CD4-positive, alpha-beta T cell treated with Interleukin-17A for 4 hours (primary cell): ENCODE measurements around the gene WDR18.

Experiments used
- DNase-seq: peaks from one replicate; pipeline ENCODE4 v3.0.0-alpha.2; 2020; ENCODE audit warnings: mixed read lengths

WDR18 gene

DNA sequence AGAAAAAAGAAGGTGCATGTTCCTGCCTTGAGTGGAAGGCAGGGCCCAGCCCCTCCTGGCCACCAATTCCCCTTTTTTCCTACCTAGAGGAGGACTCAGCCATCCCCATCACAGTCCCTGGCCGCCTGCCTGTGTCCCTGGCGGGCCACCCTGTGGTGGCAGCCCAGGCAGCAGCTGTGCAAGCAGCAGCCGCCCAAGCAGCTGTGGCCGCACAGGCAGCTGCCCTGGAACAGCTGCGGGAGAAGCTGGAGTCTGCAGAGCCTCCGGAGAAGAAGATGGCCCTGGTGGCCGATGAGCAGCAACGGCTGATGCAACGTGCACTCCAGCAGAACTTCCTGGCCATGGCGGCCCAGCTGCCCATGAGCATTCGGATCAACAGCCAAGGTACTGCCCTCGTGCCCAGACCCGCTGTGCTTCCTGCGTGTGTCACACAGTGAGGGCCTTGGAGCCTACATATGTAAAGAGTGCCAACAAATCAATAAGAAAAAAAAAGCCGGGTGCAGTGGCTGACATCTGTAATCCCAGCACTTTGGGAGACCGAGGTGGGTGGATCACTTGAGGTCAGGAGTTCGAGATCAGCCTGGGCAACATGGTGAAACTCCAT, 17.6 kb upstream of the WDR18 start:
- DNase-seq, result no peak

DNA sequence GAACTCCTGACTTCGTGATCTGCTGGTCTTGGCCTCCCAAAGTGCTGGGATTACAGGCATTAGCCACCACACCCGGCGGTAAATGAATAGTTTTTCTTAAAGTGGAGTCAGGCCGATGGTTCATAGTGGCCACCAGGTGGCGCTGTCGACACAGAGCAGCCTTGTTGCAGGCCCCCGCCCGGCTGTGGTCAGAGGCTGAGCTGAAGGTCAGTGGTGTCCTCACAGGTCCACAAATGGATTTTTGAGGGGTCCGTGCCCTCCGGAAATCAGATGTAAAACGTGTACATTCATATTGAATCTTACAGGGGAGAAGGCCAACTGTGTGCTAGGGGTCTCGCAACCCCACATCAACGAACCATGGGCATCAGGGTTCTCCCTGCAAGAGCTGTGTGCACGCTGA, 13.4 kb upstream of the WDR18 start:
- DNase-seq, result no peak

DNA sequence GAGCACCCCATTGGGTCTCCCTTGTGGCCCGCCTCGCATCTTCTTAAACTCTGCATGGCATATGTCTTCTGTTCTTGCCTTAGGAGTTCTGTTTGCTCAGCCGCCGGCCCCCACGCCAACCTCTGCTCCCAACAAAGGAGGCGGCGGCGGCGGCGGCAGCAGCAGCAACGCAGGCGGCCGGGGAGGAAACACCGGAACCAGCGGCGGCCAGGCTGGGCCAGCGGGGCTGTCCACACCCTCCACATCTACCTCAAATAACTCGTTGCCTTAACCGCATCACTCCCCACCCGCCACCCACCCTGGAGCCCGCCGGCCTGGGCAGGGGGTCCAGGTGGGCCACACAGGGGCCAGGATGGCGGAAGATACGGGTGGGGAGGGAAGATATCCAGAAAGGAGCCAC, 12.3 kb upstream of the WDR18 start:
- DNase-seq, result no peak

DNA sequence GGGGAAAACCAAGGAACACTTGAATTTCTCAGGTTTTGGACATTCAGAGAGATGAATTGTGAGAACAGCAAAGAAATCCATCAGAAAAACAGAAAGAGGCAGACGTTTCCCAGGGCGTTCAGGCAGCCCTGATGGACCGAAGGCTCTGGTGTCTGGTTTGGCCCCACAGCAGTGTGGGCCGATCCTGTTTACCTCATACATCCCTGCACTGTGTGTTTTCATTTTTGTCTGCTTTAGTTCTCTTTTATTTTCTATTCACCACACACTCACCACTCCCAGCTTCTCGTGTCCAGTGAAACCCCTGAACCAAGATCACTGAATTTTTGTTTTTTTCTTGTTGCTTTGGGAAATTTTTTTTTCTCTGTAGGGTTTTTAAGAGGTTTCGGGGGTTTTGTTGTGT, 11.9 kb upstream of the WDR18 start:
- no peak for DNase-seq

DNA sequence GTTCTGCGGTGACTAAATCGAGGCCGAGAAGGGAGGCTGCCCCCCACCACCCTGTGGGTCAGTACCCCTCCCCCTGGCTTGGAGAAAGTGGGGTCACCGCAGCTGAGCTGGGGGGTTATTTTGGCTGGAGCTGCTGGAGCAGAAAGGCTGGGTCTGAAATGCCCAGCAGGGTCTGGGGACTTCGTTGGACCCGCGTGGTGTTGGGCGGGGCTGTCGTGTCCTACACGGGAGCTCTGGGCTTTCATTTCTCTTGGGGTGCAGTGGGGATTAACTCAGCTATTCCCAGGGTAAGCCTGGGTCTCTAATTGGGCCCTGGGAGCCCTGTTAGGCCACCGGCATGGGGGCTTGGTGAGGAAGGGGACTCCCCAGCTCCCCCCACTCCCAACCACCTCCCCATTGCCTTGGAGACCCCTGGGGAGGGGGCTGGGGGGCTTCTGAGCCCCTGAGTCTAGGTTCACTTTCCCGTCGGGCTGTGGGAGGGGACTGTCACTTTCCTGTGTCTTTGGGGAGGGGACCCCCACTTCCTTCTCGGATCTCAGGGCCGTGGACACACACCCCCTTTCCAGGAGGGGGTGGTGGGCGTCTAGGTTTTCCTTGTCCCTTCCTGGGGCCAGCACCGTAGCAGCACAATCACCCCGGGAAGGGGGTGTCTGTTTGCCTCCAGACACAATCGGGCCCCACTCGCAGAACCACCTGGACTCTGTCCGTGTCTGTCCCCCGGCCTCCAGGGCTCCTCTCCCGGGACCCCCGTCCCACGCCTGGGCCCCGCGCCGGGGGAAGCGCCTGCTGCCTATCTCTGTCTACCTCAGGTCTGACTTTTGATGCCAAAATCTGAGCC, 10.2 kb upstream of the WDR18 start:
- no peak for DNase-seq

DNA sequence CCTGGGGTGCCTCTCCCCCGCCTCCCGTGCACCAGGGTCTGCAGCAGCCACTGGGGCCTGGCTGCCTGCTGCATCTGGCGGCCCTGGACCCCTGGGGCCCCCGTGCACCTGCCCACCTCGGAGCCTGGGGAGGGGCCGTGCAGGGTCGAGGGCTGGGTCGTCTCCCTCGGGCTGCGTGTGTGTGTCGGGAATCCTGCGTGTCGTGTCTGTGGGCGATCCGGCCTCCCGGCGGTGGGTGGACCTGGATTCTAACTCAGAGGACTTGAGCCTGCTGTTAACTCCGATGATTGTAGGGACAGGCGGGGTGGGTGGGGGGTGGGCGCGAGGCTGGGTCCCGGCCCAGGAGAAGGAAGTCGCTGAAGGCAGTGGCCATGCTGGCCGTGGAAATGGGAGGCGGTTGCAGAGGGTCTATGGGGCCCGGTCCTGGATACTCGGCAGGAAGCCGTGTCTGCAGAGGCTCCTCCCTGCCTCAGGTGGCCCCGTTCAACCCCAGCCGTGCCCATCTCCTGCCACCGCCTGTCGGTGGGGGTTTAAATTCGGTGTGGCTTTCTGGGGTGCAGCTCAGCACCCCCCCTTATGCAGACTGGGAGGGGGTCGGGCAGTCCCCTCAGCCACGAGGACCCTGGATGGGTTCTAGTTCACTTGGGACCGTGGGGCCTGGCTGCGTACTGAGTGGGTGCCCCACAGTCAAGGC, 9.4 kb upstream of the WDR18 start:
- no peak for DNase-seq

DNA sequence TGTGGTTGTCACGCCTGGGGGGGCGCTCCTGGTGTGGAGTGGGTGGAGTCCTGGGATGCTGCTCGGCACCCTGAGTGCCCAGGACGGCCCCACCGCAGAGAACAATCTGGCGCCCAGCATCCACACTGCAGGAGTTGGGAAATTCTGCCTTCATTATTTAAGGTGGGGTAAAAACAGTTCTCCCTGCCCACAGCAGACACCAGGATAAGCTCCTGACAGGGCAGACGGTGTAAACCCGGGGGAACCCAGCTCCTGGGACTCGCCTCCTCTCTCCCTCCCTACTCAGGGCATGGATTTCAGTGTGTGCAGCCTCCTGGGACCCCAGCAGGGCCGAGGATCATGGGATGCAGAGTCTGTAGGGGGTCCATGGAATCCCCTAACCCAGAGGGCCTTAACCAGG, 7.7 kb upstream of the WDR18 start:
- no peak for DNase-seq

DNA sequence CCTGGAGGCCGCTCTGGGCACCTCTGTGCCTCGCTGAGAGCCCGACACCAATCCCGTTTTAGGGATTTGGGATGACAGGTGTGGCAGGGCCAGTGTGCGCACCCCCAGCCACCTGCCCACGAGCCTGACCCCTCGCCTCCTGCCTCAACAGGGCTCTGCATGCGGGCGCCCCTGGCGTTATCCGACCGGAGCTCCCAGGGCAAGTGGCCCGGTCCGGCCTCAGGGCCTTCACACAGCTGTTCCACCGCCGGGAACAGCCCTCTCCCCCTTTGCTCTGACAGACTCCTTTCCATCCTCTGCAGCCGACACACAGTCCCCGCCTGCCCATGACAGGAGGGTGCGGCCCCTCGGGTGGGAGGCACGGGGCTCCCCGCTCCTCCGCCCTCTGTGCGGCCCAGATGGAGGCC, 7.1 kb upstream of the WDR18 start:
- no peak for DNase-seq

DNA sequence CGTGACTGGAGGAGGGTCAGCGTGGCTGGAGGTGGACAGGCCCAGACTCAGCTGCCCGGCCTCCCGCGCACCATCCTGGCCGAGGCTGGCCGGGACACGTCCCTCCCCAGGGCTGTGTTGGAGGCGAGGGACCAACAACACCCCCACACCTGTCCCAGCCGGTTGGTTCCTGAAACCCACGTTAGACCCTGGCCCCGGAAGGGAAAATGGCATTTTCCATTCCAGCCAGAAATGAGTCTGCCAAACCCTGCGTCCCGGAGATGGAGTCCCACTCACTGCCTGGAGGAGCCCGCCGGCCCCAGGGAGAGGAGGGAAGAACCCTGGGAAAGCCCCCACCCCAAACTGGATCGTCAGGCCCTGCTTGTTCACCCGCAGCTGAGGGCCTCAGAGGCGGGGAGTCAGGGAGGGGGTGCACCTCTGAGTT, 4.8 kb upstream of the WDR18 start:
- no peak for DNase-seq

DNA sequence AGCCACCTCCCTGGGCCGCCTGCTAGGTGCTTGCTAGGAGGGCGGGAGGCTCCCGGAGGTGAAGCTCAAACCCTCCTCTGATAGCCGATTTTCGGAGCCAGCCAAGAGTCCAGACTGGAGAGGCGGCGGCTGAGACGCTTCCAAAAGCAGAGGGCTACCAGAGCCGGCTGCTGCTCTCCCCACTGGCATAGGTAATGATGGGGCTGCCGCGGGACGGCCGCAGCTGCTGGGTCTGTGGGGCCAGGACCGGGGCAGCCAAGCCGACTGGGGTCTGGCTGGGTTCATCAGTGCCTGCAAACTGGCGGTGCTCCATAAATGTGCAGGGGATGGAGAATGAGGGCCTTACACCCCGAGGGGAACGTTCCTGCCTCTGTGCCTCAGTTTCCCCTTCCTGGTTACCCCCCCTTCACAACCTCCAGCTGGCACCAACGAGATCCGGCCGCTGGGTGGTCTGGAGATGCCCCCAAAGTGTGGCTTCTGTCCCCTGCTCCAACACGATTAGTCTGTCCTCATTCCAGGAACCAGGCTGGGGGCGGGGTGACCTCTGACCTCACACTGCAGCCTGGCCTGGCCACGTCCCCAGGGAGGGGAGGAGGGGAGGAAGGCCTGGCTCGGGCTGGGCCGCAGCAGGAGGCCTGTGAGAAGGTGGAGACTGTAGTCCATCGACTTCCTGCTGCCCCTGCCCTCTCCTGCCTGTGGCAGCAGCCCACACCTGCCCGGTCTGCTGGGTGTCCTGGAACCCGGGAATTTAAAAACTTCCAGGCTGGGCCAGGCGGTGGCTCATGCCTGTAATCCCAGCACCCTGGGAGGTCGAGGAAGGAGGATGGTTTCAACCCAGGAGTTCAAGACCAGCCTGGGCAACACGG, 3.8 kb upstream of the WDR18 start:
- DNase-seq, result no peak

DNA sequence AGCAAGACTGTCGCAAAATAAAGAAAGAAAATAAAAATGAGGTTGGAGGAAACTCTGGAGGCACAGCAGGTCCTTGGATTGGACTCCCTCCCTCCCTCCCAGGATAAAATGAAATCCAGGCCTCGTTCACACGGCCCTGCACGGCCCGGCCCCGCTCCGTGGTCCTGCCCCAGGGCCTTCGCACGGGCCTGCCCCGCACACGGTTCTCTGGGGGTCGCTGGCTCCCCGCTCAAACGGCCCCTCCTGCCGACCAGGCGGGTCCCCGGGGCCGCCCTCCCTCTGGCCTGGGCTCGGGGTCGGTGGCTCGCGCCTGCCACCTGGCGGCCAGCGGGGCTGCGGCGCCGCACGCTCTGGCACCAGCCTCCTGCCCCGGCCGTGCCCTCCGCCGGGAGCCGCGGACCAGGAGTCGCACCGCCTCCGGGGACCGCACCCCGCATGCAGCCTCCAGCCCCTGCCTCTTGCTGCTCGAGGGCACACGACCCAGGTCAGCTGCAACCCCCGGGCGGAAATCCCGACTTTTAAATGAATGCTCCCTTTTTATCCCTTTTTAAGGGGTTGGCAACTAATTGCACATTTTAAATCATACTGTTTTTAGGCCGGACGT, 1.5 kb upstream of the WDR18 start:
- DNase-seq, result peak; percentile 83

DNA sequence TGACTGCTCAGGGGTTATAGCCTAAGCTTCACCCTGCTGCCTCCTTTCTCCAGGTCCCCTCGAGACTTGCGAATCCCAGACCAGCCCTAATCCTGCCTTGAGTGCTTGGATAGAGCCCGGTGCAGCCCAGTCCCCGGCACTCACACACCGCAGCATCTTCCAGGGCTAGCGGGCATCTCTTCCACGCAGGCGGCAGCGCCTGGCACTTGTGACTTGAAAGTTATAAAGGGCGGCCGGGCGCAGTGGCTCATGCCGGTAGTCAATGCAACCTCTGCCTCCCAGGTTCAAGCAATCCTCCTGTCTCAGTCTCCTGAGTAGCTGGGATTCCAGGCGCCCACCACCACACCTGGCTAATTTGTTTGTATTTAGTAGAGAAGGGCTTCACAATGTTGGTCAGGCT, 1.9 kb downstream of the WDR18 start:
- no peak for DNase-seq

DNA sequence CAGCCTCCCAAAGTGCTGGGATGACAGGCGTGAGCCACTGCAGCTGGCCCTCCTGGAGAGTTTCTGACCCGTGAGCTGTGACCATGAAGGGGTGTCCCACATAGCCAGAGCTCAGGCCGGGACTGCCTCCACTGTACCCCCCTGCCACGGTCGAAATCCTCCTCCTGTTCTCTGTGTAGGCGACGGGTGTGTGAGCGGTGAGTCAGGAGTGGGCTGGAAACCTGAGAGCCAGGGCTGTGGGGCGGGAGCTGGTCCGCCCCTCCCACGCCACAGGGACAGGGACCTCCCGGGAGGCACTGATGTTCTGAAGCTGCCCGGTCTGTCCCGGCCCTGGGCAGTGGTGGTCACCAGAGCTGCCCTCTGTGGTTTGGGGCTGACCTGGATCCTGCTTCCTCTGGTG, 3.9 kb downstream of the WDR18 start:
- DNase-seq, result no peak

DNA sequence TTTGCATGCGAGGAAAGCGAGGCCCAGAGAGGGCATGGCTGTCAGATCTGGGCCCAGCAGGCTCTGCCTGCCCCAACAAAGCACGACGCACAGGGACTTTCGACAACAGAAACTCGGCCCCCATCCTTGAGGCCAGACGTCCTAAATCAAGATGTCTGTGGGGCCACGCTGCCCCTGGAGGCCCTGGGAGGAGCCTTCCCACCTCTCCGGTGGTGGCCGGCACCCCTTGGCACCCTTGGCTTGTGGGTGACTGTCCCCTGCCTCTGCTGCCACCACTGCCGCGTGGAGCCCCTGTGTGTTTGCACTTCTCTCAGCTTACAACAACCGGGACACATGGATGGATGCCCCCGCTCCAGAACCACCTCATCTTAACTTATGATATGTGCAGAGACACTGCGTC, 4.4 kb downstream of the WDR18 start:
- DNase-seq, result no peak

DNA sequence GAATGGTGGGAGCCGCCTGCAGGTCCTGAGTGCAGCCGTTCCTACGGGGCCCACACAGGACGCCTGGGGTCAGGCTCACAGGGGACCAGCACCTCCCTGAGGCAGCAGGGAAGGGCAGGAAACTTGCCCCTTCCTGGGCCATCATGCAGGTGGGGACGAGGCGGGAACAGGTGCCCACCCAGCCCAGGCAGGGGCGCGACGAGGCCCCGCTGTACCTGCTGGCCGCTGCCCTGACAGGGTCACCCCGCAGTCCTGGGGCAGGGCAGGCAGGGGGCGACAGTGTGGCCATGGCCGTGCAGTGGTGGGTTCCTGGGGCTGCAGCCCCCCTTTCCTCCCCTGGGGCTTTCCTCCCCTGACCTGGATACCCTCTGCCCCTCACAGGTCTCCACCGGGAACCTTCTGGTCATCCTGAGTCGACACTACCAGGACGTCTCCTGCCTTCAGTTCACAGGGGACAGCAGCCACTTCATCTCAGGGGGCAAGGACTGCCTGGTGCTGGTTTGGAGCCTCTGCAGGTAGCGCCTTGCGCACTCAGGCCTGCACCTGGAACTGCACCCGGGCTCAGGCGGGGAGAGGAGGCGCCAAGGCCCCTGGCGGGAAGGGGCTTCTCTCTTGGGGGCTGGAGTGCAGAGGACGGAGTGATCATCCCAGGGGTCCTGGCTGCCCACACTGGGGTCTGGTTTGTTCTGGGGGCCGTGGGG, 5.4 kb downstream of the WDR18 start:
- DNase-seq, result no peak

DNA sequence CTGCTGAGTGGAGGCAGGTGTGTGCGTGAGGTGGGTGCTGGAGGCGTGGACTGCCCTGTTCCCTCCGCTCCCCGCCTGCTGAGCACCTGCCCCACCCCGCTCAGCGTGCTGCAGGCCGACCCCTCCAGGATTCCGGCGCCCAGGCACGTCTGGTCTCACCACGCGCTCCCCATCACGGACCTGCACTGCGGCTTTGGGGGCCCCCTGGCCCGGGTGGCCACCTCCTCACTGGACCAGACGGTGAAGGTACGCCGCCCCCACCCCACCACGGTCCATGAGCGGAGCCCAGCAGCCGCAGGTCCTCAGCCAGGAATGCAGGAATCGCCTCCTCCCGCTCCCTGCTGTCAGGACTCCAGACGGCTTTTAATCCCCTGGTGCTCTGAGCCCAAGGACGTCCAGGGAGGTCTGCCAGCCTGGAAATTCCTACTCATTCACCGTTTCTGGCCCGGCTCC, 6.0 kb downstream of the WDR18 start:
- DNase-seq, result no peak

DNA sequence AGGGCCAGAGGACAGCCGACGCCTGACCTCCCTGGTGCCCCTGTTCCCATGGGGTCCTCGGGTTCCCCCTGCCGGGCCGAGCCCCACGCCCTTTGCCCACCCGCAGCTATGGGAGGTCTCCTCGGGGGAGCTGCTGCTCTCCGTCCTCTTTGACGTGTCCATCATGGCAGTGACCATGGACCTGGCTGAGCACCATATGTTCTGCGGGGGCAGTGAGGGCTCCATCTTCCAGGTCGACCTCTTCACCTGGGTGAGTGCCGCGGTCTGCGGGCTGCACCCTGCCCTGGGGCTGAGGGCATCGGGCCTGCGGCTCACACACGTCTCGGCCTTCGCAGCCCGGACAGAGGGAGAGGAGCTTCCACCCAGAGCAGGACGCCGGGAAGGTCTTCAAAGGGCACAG, 6.6 kb downstream of the WDR18 start:
- DNase-seq, result no peak

DNA sequence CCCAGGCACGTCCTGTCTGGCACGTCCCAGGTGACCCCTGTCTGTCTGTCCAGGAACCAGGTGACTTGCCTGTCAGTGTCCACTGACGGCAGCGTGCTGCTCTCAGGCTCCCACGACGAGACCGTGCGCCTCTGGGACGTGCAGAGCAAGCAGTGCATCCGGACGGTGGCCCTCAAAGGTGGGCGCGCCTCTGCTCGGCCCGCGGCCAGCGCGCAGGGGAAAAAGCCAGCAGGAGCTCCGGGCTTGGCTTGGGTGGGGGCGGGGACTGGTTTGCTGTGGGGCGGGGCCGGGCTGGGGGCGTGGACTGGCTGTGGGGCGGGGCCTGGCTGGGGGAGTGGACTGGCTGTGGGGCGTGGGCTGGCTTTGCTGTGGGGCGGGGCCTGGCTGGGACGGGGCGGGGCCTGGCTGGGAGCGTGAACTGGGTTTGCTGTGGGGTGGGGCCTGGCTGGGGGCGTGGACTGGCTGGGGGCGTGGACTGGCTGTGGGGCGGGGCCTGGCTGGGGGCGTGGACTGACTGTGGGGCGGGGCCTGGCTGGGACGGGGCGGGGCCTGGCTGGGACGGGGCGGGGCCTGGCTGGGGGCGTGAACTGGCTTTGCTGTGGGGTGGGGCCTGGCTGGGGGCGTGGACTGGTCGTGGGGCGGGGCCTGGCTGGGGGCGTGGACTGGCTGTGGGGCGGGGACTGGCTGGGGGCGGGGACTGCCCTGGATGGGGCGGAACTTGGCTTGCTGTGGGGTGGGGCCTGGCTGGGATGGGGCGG, 7.2 kb downstream of the WDR18 start:
- peak; percentile 19 for DNase-seq

DNA sequence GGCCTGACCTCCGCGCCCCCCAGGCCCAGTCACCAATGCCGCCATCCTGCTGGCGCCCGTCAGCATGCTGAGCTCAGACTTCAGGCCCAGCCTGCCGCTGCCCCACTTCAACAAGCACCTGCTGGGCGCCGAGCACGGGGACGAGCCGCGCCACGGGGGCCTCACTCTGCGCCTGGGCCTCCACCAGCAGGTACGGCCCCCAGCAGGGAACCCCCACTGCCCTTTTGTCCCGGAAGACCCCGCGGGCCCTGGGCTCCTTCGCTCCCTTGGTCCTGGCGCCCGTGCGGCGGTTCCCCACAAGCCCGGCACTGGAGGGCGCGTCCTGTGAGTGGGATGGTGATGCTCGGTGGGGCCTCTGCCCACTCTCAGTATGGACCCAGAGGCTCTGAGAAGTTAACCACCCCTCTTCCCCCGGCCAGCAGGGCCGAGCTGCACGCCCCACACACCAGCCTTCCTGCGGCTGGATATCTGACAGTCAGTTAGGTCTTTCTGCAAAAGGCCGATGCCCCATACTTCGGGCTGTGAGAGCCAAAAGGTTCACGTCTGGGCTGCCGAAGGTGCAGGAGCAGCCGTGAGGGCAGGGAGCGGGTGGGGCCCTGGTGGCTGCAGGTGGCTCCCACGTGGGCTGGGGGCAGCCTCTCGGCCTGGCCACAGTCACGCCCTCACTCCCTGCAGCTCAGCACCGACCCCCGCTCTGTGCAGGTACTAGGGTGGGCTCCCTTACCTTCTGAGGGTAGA, 8.0 kb downstream of the WDR18 start:
- no peak for DNase-seq

DNA sequence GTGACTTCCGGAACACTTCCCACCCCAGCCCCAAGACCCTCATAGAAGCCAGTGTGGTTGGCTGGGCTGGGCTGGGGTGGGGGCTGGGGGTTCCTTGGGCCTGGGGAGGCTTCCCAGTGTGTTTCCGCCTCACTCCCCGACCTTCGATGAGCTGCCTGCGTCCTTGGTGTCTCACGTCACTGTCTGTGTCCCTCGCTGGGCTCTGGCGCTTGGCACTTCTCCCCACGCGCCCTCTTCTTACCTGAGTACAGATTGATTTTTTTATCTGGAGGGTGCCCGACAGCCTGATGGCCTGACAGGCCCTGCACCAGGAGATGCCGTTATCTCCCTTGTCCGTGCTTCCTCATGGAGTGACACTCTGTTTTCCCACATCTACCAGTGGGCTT, 8.5 kb downstream of the WDR18 start:
- no peak for DNase-seq
